ENCODE results near the gene BARX2. TPM values are rescaled to one million over a fixed set of nuclear protein-coding genes. Genes with fewer than 3 reads are reported as not detected.
"Not testable (repeated sequence)": the region's sequence is repeated elsewhere in the genome, so short reads cannot be mapped to it uniquely, and the experiment has no call there.

BARX2 gene
- 7.0 TPM for total RNA-seq

- DNase-seq (ENCODE audit: low spot score), result peak; percentile 76
Observed at GRCh38 chr11:129375751-129376657, at the start of gene BARX2. Gene BARX2 (plus strand): TSS chr11:129375848. CDS start chr11:129376036, 188 bp downstream.

DNA sequence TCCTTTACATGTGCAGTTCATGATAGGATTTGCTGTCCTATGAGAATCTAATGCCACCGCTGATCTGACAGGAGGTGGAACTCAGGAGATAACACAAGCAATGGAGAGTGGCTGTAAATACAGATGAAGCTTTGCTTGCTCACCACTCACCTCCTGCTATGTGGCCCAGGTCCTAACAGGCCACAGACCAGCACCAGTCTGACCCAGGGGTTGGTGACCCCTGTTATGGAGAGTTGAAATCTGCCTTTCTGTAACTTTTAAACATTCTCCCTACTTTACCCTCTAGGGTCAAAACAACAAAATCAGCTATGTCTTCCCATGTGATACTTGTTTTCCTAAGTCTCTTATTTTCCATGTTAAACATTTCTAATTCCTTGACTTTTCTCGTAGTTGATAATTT is 48.7 kb upstream of the BARX2 start:
- DNase-seq (ENCODE audit: low spot score), result no peak

DNA sequence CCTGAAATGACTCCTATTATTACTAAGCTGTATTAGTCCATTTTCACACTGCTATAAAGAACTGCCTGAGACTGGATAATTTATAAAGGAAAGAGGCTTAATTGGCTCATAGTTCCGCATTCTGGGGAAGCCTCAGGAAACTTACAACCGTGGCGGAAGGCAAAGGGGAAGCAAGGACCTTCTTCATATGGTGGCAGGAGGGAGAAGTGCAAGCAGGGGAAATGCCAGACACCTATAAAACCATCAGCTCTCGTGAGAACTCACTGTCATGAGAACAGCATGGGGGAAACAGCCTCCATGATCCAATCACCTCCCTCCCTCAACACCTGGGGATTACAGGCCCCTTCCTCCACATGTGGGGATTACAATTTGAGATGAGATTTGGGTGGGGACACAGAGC is 47.9 kb upstream of the BARX2 start:
- not testable (repeated sequence) for DNase-seq (ENCODE audit: low spot score)

DNA sequence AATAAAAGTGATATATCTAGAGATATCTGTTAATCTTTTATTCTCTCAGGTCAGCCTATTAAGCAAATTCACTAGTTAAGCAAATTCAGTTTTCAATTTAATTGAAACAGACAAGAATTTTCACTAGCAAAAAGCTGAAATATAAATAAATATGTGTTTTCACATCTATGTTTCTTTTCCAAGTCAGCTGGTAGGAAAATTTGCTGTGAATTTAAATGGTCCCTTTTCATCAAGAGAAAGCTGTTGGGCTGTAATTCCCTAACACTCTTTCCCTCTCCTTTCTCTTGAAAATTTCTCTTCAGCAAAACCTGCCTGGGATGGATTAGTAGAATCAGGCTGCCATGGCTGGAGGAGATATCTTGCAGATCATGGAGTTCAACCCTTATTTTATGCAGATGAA is 46.9 kb upstream of the BARX2 start:
- no peak for DNase-seq (ENCODE audit: low spot score)

GRCh38 chr11:129331217-129331616 is 44.4 kb upstream of the BARX2 start:
- DNase-seq (ENCODE audit: low spot score), result peak; percentile 65

DNA sequence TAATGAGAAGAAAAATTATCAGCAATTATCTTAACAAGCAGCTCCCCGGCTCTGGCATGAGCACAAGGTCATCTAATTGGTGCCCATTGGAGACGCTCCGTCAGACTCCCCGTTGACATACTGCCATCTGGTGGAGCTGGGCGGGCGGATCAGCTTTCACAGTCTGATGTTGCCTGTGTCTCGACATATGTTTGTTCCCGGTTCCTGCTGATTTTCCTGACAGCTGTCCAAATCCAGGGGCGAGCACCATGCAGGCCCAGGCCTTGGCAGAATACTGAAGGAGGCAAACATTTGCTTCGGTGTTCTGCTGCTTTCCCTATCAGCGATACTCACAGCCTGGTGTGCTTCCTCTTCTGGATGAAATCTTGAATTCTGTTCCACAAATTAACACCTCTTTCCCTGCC is 43.8 kb upstream of the BARX2 start:
- DNase-seq (ENCODE audit: low spot score), result peak; percentile 84

DNA sequence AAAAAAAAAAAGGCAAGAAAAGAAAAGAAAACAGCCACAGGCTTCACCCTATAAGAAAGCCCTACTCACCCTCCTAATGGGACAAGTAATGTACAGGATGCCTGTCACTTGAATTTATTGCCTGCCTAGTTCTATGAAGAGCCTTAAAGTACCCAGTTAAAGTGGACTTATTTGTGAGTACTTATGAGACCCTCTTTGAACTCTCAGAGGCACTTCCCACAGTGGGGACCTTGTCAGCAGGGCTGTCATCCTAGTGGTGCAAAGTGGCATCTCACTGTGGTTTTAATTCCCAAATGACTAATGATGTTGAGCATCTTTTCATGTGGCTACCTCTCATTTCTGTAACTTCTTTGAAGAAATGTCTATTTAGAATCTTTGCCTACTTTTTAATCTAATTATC is 41.8 kb upstream of the BARX2 start:
- DNase-seq (ENCODE audit: low spot score), result no peak

DNA sequence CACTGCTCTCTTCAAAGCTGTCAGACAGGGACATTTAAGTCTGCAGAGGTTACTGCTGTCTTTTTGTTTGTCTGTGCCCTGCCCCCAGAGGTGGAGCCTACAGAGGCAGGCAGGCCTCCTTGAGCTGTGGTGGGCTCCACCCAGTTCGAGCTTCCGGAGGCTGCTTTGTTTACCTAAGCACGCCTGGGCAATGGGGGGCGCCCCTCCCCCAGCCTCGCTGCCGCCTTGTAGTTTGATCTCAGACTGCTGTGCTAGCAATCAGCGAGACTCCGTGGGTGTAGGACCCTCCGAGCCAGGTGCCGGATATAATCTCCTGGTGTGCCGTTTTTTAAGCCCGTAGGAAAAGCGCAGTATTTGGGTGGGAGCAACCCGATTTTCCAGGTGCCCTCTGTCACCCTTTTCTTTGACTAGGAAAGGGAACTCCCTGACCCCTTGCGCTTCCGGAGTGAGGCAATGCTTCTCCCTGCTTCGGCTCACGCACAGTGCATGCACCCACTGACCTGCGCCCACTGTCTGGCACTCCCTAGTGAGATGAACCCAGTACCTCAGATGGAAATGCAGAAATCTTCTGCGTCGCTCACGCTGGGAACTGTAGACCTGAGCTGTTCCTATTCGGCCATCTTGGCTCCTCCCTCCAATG is 31.2 kb upstream of the BARX2 start:
- DNase-seq (ENCODE audit: low spot score), result not testable (repeated sequence)

DNA sequence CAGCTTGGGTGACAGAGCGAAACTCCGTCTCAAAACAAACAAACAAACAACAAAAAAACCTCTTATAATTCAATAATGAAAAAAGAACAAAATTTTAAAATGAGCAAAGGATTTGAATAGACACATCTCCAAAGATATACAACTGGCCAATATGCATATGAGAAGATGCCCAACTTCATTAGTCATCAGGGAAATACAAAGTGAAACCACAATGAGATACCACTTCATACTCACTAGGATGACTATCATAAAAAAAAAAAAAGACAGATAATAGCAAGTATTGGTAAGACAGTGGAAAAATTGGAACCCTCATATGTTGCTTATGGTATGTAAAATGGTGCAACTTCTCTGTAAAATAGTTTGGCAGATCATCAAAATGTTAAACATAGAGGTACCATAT is 28.7 kb upstream of the BARX2 start:
- DNase-seq (ENCODE audit: low spot score), result no peak

DNA sequence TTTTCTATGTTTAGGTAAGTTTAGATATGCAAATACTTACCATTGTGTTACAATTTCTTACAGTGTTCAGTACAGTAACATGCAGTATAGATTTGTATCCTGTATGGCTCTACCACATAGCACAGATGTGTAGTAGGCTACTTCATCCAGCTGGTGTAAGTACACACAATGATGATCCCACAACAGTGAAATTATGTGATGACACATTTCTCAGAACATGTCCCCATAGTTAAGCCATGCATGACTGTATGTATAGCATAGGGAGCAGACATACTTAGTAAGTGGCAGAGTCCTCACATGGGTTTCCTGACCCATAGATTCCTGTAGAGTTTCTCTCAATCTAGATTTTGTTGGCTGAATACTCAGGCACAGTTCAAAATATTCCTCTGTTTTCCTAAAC is 26.8 kb upstream of the BARX2 start:
- no peak for DNase-seq (ENCODE audit: low spot score)

GRCh38 chr11:129352676-129353075 is 23.0 kb upstream of the BARX2 start:
- no peak for DNase-seq (ENCODE audit: low spot score)

DNA sequence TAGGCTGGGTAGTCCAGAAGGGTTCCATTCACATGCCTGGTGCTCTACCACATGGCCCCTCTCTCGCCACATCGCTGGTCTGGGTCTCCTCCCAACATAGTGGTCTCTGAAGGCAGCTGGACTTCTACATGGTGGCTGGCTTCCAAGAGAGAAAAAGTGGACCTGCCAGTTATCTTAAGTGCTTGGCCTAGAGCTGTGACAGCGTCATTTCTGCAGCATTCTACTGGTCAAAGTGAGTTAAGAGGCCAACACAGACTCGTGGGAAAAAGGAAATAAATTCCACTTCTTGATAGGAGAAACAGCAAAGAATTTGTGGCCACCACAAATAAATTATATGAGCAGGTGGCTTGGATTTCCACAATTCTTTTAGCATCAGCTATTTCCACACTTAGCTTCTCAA is 21.0 kb upstream of the BARX2 start:
- no peak for DNase-seq (ENCODE audit: low spot score)

- no peak for DNase-seq (ENCODE audit: low spot score)
Observed at GRCh38 chr11:129359748-129360147, 15.9 kb upstream of the BARX2 start.

GRCh38 chr11:129364143-129364654 is 11.4 kb upstream of the BARX2 start:
- DNase-seq (ENCODE audit: low spot score), result peak; percentile 85

DNA sequence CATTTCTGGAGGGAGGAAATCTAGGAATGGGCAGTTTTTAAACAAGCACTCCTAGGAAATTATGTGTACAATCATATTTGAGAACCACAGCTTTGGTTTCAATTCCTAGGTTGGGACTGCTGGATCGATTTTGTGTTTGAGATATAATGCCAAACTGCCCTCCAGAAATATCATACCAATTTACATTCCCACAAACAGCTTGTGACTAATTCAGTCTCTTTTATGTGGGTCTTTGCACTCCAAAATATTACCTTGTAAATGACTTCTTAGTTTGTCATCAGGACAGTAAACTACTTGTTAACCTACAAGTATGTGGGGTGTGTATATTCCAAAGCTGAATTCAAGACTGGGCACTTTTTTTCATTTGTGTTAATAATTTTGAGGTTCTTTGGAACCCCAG is 9.8 kb upstream of the BARX2 start:
- no peak for DNase-seq (ENCODE audit: low spot score)

- DNase-seq (ENCODE audit: low spot score), result no peak
Observed at GRCh38 chr11:129366737-129367597, 8.7 kb upstream of the BARX2 start.

- peak; percentile 55 for DNase-seq (ENCODE audit: low spot score)
Observed at GRCh38 chr11:129368889-129369672, 6.6 kb upstream of the BARX2 start.

DNA sequence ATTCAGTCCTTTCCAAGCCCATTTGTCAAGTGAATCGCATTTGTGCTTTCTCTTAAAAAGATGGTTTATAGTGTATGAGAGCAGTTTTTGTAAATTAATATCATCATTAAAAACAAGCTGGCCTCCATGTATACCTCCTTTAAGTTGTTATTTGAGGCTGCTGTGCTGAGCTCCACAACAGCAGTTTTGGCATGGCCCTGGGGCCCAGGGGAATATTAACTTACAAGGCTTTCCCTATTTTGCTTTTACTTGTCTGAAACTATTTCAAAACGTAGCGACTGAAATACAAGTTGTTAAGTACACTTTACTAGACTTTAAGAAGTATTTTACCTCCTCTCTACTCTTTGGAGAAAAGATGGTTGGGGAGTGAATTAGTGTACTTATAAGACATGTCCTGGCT is 4.9 kb upstream of the BARX2 start:
- DNase-seq (ENCODE audit: low spot score), result no peak

DNA sequence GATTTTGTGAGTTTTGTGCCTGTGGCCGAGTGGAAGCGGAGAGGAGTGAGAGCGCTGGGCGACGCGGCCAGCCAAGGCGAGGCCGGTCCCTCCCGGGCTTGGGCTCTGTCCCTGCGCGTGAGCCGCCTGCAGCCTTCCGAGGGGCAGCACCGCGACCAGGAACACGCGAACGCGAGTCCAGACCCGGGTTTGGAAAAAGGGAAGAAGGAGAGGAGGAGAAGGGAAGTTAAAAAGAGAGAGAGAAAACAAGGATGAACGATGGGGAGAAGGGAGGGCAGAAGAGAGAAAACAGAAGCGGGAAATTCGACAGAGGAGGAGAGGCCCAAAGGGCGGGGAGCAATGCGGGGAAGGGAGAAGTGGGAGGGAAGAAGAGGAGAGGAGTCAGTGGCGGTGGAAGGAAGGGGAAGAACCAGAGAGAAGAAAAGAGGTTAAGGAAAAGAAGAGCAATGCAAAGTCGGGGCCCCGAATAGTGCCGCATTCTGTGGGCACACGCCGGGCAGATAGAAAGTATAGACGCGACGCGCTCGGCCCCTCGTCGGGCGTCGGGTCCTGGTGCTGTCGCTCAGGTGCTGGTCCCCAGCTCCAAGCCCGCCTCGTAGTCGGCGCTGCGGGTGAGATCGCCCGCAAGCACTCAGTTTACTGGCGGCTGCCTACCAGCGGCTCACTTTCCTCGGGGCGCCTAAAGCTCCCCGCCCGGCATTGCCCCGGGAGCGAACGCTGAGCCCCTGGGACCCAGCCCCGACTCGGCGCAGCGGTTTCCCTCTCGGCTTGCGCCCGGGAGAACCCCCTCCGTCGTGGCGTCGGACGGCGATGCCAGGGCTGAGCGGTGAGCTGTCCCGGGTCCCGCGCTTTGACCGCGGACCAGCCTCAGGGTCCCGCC is 2.8 kb upstream of the BARX2 start:
- DNase-seq (ENCODE audit: low spot score), result no peak

- DNase-seq (ENCODE audit: low spot score), result no peak
Observed at GRCh38 chr11:129373489-129373953, 2.1 kb upstream of the BARX2 start.
